ENCODE results near the gene FAM186B. TPM values are rescaled to one million over a fixed set of nuclear protein-coding genes. Genes with fewer than 3 reads are reported as not detected.
"Not testable (repeated sequence)": the region's sequence is repeated elsewhere in the genome, so short reads cannot be mapped to it uniquely, and the experiment has no call there.

Gene FAM186B
- total RNA-seq, 1 experiment from 2014 or later, result 0.39 TPM

GRCh38 chr12:49615725-49616124 is 10.3 kb upstream of the FAM186B start (continued):
- TF ChIP-seq CTCF (IDR thresholded peaks at IDR 0.05) (no peak), ZSCAN18 (CRISPR knock-in tag; IDR thresholded peaks at IDR 0.05) (no peak), TP53 (CRISPR knock-in tag; IDR thresholded peaks at IDR 0.05) (no peak)

GRCh38 chr12:49612210-49612609 is 6.8 kb upstream of the FAM186B start:
- DNase-seq (ENCODE audit: low spot score) (no peak), ATAC-seq (no peak)
- Mint-ChIP-seq H3K36me3 (no peaks in the 10 kb centered on the region), H3K4me3 (no peak overlapping the region), H3K4me1 (peaks cover 9% of the 10 kb centered on the region), H3K27ac (no peak overlapping the region), H3K9me3 (peaks cover 3% of the 10 kb centered on the region; the same call in 1 of the 2 replicates), H3K27me3 (ENCODE audit: low read depth) (peaks cover 12% of the 10 kb centered on the region)
- POLR2A ChIA-PET, result interaction anchor here (0.7 kb wide), 1 partner anchor 9 kb away, joined by 3 read pairs; no protein-coding TSS in a partner anchor
- TF ChIP-seq GTF2I (CRISPR knock-in tag; conservative IDR thresholded peaks at IDR 0.05) (no peak), E2F1 (CRISPR knock-in tag; IDR thresholded peaks at IDR 0.05) (no peak), AFF4 (CRISPR knock-in tag; IDR thresholded peaks at IDR 0.05; ENCODE audit: borderline replicate concordance) (no peak), CDX4 (CRISPR knock-in tag; IDR thresholded peaks at IDR 0.05; ENCODE audit: borderline replicate concordance) (no peak), EMX1 (CRISPR knock-in tag; IDR thresholded peaks at IDR 0.05) (no peak), IRF1 (CRISPR knock-in tag; IDR thresholded peaks at IDR 0.05) (no peak), ARID4B (CRISPR knock-in tag; IDR thresholded peaks at IDR 0.05; ENCODE audit: borderline replicate concordance) (no peak), ZNF396 (CRISPR knock-in tag; IDR thresholded peaks at IDR 0.05; ENCODE audit: borderline replicate concordance) (no peak), RORB (CRISPR knock-in tag; IDR thresholded peaks at IDR 0.05) (no peak), NFATC4 (CRISPR knock-in tag; IDR thresholded peaks at IDR 0.05) (no peak), FOXK1 (CRISPR knock-in tag; IDR thresholded peaks at IDR 0.05) (no peak), ZNF281 (CRISPR knock-in tag; IDR thresholded peaks at IDR 0.05) (no peak)
- CTCF ChIA-PET, result interaction anchor here (0.7 to 2.9 kb wide), 3 partner anchors 32 to 95 kb away, joined by 4 to 11 read pairs (median 5); no protein-coding TSS in a partner anchor

GRCh38 chr12:49610785-49611184 is 5.3 kb upstream of the FAM186B start:
- H3K27me3 Mint-ChIP-seq (ENCODE audit: low read depth), result peaks cover 17% of the 10 kb centered on the region

More at GRCh38 chr12:49610785-49611184, 5.3 kb upstream of the FAM186B start:
- H3K9me3 Mint-ChIP-seq; ATAC-seq; H3K36me3 Mint-ChIP-seq; H3K4me1 Mint-ChIP-seq; DNase-seq (ENCODE audit: low spot score); H3K27ac Mint-ChIP-seq; H3K4me3 Mint-ChIP-seq; POLR2A ChIA-PET: not testable (repeated sequence)
- CTCF ChIA-PET, result interaction anchor here (1.6 to 1.9 kb wide), 2 partner anchors 12 to 30 kb away, joined by 9 to 11 read pairs; partner anchors contain the start of gene PRPF40B

All from WTC11 (cell line).